ENCODE measurements around the gene DLEC1.

Gene DLEC1

DNA sequence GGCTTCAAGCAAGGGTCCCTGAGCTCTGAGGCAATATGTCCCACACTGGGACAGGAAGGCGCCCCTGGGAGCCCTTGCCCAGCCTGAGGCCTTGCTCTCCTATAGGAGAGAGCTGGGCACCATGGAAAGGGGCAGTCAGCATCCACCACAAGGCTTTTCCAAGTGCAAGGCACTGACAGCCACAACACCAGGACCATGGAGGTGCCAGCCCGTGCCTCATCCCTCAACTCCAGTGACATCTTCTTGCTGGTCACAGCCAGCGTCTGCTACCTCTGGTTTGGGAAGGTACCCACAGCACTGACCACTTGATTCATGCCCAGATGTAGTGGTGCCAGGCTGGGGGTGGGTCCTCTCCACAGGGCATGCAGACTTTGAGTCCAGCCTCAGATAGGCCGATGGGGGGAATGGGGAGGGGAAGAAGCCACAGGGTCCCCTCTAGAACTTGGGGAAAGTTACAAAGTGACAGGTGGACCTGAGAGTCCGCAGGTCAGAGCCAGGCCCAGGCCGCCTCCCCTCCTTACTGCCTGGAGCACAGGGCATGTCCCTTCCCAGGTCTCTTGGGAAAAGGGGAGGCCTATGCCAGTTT, 36.6 kb upstream of the DLEC1 start:
- DNase-seq (ENCODE audit: low read depth in 2 of 2) = no peak

- DNase-seq (ENCODE audit: low read depth in 2 of 2) = no peak
These were observed 36.1 kb upstream of the DLEC1 start for GRCh38 chr3:38002940-38003339.

DNA sequence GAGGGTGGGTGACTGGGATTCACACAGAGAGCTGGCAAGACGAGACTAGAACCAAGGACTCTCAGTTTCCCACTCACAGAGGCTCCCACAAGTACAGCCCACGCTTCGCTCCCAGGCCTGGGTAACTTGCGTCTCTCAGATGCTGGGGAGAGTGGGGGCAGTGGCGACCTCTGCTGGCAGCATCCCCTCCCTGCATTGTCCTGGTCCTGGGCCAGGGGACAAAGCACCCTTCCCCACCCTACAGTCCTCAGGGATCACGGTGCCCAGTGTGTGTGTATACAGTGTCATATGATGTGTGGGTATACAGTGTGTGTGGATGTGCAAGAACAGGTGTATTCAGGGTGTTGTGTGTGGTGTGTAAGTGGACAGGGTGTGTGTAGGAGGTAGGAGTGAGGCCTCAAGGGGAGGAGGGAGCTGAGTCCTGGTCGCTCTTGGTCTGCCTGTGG, 35.6 kb upstream of the DLEC1 start:
- DNase-seq (ENCODE audit: low read depth in 2 of 2) = no peak

DNA sequence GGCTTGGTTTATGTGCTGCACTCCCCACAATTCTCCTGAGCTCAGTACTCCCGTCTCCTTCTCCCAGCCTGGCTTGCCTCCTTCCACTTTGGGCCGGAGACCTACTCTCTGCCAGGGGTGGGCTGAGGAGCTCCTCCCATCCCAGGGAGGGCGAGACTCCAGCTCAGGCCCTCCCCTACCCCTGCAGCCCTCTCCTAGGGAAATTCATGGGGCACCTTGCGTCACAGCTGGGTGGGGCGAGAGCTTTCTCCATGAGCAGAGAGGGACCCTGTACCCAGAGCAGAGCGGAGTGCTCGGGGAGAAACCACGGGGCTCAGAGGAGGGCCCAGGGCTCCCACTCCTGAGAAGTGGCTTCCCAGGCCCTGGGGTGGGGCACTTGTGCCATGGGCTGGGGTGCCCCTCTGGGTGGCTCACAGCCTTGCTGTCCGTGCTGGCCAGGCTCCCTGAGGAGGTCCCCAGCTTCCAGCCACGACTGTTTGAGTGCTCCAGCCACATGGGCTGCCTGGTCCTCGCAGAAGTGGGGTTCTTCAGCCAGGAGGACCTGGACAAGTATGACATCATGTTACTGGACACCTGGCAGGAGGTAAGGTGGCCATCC, 35.1 kb upstream of the DLEC1 start:
- DNase-seq (ENCODE audit: low read depth in 2 of 2) = no peak

GRCh38 chr3:38004415-38005075, 34.5 kb upstream of the DLEC1 start:
- peak in 1 of 2 donors; percentile 27 for DNase-seq (ENCODE audit: low read depth in 2 of 2)

- no peak for DNase-seq (ENCODE audit: low read depth in 2 of 2)
These were observed 33.7 kb upstream of the DLEC1 start for GRCh38 chr3:38005076-38006020.

DNA sequence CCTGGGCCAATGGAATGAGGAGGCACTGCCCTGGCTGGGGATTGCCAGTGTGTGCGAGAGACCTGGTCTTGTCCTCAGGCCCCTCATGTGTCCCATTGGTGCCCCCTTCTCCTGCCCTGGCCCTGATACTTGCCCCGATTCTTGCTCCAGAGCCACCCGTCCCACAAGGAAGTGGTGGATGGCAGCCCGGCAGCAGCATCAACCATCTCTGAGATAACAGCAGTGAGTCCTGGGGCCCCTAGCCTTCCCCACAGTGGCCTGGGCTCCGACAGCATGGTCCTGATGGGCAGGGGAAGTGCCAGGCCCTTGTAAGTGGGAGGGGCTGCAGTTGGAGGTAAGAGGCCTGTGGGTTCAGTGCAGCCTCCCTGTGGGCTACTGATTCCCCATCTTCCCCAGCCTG, 33.0 kb upstream of the DLEC1 start:
- no peak for DNase-seq (ENCODE audit: low read depth in 2 of 2)

GRCh38 chr3:38006445-38006995, 32.5 kb upstream of the DLEC1 start:
- DNase-seq (ENCODE audit: low read depth in 2 of 2) = no peak

GRCh38 chr3:38007754-38008090, 31.3 kb upstream of the DLEC1 start:
- no peak for DNase-seq (ENCODE audit: low read depth in 2 of 2)

DNA sequence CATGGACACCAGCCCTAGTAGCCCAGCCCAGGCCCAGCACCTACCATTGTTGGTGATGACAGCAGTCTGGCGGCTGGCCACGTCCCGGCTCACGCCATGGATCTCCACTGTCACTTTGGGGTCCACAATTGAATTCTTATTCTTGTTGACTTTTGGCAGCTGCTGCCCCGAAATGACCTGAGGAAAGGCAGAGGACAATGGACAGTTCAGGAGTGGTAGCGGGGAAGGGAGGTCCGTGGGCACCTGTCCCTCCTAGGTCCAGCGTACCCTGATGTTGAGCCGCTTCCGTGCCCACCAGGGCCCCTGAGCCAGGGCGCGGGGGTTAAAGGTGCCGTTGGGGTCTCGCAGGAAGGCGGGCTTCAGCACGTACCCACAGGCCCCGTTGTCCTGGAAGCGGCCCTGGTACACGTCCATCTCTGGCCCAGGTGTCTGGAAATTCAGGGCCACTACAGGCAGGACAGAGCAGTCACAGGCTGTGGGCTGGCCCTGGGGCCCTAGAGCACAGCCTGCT, 30.8 kb upstream of the DLEC1 start:
- DNase-seq (ENCODE audit: low read depth in 2 of 2) = no peak

DNA sequence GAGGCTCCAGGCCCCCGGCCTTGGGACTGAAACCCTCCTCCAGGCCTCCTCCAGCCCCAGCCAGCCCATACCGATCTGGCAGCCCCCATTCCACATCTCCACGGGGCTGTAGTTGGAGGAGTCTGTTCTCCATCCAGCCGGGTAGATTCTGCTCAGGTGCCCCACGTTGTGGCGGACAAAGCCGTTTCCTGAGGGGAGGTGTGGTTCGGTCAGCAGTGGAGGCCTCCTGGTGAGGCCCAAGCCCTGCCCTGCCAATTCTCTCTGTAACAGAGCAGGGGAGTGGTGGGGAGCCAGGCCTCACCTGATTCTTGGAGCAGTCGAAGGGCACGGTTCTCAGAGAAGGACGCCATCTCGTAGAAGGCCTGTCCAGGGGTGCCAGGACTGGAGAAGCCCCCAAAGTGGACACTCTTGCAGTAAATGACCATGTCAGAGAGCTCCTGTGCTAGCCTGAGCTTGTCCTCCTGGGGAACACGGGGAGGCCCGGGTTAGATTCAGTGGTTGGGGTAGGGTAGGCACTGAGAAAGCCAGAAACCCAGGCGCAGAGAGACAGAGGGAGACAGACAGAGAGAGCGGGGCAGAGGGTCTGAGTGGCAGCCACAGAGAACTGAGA, 29.9 kb upstream of the DLEC1 start:
- no peak for DNase-seq (ENCODE audit: low read depth in 2 of 2)

- no peak for DNase-seq (ENCODE audit: low read depth in 2 of 2)
These were observed 29.0 kb upstream of the DLEC1 start for GRCh38 chr3:38009807-38010591.

GRCh38 chr3:38011111-38011510, 27.9 kb upstream of the DLEC1 start:
- no peak for DNase-seq (ENCODE audit: low read depth in 2 of 2)

- DNase-seq (ENCODE audit: low read depth in 2 of 2) = no peak
These were observed 23.5 kb upstream of the DLEC1 start for GRCh38 chr3:38015485-38015884.

GRCh38 chr3:38015984-38016383, 23.0 kb upstream of the DLEC1 start:
- DNase-seq (ENCODE audit: low read depth in 2 of 2) = no peak

DNA sequence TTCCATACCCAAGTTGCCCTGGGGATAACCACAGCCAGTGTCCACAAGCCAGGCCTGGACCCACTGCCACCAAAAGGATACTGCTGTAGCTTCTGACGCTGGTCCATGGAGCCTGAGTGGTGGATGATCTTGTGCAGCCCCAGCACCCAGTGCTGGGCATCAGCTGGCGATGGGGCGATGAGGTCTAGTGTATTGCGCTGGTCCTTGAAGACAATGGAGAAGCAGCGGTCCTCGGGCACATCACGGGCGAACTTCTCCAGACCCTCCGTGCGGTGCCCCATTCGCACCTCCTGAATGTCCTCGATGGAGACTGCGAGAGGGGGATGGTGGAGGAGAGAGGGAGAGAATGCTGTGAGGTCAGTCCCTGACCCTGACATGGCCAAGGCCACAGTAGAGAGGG, 22.6 kb upstream of the DLEC1 start:
- DNase-seq (ENCODE audit: low read depth in 2 of 2) = no peak

GRCh38 chr3:38016847-38017444, 22.1 kb upstream of the DLEC1 start:
- DNase-seq (ENCODE audit: low read depth in 2 of 2) = no peak

DNA sequence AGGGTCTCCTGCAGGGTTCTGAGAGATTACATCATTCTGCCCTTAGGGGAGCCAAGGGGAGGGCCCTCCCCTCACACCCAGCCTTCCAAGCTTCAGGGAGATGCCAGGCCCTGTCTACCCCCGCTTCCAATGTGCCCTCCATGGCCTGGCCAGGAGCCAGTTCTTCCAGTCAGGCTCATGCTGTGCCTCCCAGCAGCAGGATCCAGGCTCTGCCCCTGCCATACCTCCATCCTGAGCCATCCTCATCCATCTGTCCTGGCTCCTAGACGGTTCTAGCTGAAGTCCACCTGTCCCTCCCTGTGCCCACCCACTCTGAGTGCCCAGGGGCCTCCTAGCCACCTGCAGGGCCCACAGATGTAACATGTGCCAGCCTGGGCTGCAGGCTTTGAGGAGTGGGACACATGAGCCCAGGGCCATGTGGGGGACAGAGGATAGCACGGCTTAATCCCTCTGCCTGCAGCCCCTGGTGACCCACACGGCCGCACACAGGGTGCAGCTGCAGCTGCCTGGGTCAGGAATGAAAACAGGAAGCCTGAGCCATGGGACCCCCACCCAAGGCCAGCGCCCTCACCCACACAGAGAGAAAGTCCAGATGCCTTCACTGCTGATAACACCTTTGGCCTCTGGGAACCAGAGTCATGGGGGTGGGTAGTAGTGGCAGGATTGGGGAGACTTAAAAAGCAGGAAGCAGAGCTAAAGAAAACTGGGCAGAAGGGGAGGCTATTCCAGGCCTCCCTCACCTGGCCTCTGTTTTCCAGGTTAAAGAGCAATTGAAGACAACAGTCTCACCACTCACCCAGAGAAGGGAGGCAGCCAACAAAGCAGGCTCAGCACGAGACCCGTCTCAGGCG, 21.3 kb upstream of the DLEC1 start:
- DNase-seq (ENCODE audit: low read depth in 2 of 2) = no peak
